Measurements from ENCODE around the gene ABCB6. TPM values are rescaled to one million over a fixed set of nuclear protein-coding genes. Genes with fewer than 3 reads are reported as not detected.

ABCB6 gene
- total and polyA plus RNA-seq, 2 experiments from 2014 or later, result 37.7 to 59.5 TPM

- no peak for TF ChIP-seq EZH2 (IDR thresholded peaks at IDR 0.05; ENCODE audit: borderline replicate concordance)
- TF ChIP-seq EZH2phosphoT487 (IDR thresholded peaks at IDR 0.05; ENCODE audit: low read depth, severe bottlenecking, unreplicated experiment), result no peak
- no peak for TF ChIP-seq CTCF (IDR thresholded peaks at IDR 0.05; ENCODE audit: poor library complexity)
- DNase-seq (ENCODE audit: low spot score), result peak; percentile 87
- H3K27me3 ChIP-seq, result no peaks in the 10 kb centered on the region
- peak overlapping the region; percentile 99 for H3K4me2 ChIP-seq
- no peaks in the 10 kb centered on the region for H3K9me3 ChIP-seq (ENCODE audit: low read depth)
- WGBS (ENCODE audit: low lambda C conversion rate, missing lambda C conversion rate), result 3% methylated on average over 36 of the region's 37 CpGs
- H3K79me2 ChIP-seq, result peaks cover 13% of the 10 kb centered on the region
- no peaks in the 10 kb centered on the region for H3K36me3 ChIP-seq (replicated peaks; ENCODE audit: insufficient read depth, low read depth)
- H2AFZ ChIP-seq, result peak overlapping the region; percentile 8
- H4K20me1 ChIP-seq (ENCODE audit: insufficient read depth, poor library complexity, severe bottlenecking), result no peaks in the 10 kb centered on the region
- peaks cover 10% of the 10 kb centered on the region for H3K4me1 ChIP-seq (ENCODE audit: insufficient read depth)
- H3K4me3 ChIP-seq, result peak overlapping the region; percentile 74
- peak overlapping the region; percentile 86 for H3K27ac ChIP-seq
- H3K9me2 ChIP-seq (replicated peaks; ENCODE audit: insufficient read depth), result no peaks in the 10 kb centered on the region
These were observed 484 bp downstream of the ABCB6 start for GRCh38 chr2:219218217-219218731.

DNA sequence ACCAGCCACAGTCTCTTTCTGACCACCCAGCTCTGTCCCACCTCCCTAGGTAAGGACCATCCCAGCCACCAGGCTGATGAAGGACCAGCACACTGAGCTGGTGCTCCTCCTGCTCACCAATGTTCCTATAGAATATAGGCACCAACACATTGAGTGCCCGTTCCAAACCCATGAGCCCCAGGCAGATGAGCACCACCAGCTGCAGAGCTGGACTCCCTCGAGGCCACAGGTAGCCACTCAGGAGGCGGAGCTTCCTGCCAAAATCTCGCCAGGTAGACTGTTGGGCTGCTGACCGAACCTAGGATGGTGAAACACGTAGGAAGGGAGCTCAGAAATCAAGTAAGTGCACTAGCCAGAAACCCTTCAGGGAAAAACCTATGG lies 2.2 kb downstream of the ABCB6 start:
- no peak overlapping the region for H3K4me3 ChIP-seq
- TF ChIP-seq CTCF (IDR thresholded peaks at IDR 0.05; ENCODE audit: poor library complexity), result no peak
- TF ChIP-seq EZH2 (IDR thresholded peaks at IDR 0.05; ENCODE audit: borderline replicate concordance), result no peak
- TF ChIP-seq EZH2phosphoT487 (IDR thresholded peaks at IDR 0.05; ENCODE audit: low read depth, severe bottlenecking, unreplicated experiment), result no peak
- no peaks in the 10 kb centered on the region for H3K36me3 ChIP-seq (replicated peaks; ENCODE audit: insufficient read depth, low read depth)
- WGBS (ENCODE audit: low lambda C conversion rate, missing lambda C conversion rate), result 86% methylated on average over 6 of the region's 6 CpGs
- H3K27me3 ChIP-seq, result no peaks in the 10 kb centered on the region
- no peaks in the 10 kb centered on the region for H3K9me2 ChIP-seq (replicated peaks; ENCODE audit: insufficient read depth)
- H2AFZ ChIP-seq, result no peak overlapping the region
- H3K9me3 ChIP-seq (ENCODE audit: low read depth), result no peaks in the 10 kb centered on the region
- no peak overlapping the region for H3K4me2 ChIP-seq
- H3K79me2 ChIP-seq, result peaks cover 13% of the 10 kb centered on the region
- H3K27ac ChIP-seq, result no peak overlapping the region
- peaks cover 10% of the 10 kb centered on the region for H3K4me1 ChIP-seq (ENCODE audit: insufficient read depth)
- H4K20me1 ChIP-seq (ENCODE audit: insufficient read depth, poor library complexity, severe bottlenecking), result no peaks in the 10 kb centered on the region
- DNase-seq (ENCODE audit: low spot score), result no peak

GRCh38 chr2:219215871-219216534 lies 2.8 kb downstream of the ABCB6 start:
- Histone ChIP-seq H4K20me1 (ENCODE audit: insufficient read depth, poor library complexity, severe bottlenecking) (no peaks in the 10 kb centered on the region), H3K79me2 (peaks cover 13% of the 10 kb centered on the region), H3K4me1 (ENCODE audit: insufficient read depth) (peaks cover 10% of the 10 kb centered on the region), H2AFZ (no peak overlapping the region), H3K27me3 (no peaks in the 10 kb centered on the region), H3K4me3 (no peak overlapping the region), H3K9me2 (replicated peaks; ENCODE audit: insufficient read depth) (no peaks in the 10 kb centered on the region), H3K27ac (no peak overlapping the region), H3K36me3 (replicated peaks; ENCODE audit: insufficient read depth, low read depth) (no peaks in the 10 kb centered on the region), H3K4me2 (no peak overlapping the region), H3K9me3 (ENCODE audit: low read depth) (no peaks in the 10 kb centered on the region)
- TF ChIP-seq CTCF (IDR thresholded peaks at IDR 0.05; ENCODE audit: poor library complexity), result no peak
- no peak for TF ChIP-seq EZH2 (IDR thresholded peaks at IDR 0.05; ENCODE audit: borderline replicate concordance)
- TF ChIP-seq EZH2phosphoT487 (IDR thresholded peaks at IDR 0.05; ENCODE audit: low read depth, severe bottlenecking, unreplicated experiment), result no peak
- 97% methylated on average over 24 of the region's 27 CpGs for WGBS (ENCODE audit: low lambda C conversion rate, missing lambda C conversion rate)
- DNase-seq (ENCODE audit: low spot score), result no peak

Data from hepatocyte (in vitro differentiated cells).